HG03139 (cell line): ENCODE measurements around the gene AP4S1.

Experiments used
- ATAC-seq: cut with Tn5 transposase; IDR thresholded peaks from one replicate; pipeline ENCODE4 v1.9.1; 2021; ENCODE audit not compliant: unreplicated experiment

Gene AP4S1

DNA sequence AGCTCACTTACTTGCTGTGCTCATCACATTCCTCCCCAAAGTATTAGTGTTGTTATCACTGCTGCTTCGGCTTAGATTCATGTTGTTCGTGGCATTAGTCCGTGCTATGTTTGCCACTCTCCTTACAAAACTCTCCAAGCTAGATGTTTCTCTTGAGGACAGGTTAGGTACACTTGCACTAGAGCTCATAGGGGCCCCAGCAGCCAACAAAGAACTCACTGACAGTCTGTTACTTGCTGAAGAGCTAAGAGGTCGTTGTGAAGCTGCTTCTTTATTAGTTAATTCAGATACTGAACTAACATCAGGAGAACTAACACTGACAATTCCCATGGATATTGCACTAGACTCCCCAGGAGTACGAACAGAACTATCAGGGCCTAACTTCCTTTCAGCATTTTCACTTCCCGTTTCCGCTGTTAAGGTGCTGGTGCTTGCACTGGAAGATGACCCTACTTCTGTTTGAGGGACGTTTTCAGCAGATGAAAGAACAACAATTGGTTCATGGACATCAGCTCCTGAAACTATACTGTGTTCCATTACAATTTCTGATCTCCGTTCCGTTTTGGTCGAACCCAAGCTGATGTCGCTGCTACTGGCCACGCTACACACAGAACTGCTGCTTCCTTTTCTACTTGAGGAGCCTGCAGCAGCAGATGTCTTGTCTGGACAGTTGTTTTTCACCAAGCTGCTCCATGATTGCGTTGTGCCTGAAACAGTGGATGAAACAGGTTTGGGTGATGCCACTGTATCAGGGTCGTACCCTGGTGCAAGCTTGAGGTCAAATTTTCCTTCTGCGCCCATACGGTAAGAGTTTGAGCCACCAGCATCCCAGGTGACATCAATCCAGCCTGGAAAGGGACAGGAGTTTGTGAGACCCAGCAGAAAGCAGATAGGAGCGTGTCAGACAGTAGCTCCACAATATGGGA, 103.4 kb downstream of the AP4S1 start:
- no peak for ATAC-seq

DNA sequence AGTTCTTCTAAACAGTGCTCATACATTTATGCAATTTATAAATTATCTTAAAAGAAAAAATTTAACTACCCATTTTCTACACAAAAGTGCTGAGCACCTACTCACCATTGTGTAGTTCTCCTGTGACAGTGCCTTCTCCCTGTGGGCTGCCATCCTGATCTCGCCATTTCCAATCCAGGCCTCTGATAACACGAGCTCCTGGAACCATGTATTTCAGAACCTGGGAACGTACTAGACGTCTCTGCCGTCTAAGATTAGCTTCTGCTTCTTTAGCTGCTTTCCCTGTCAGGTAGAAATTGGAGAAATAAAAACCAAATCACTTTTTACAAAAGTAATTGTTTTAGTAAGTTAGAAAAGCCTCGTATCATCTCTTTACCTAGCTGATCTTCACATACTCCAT, 107.7 kb downstream of the AP4S1 start:
- ATAC-seq = no peak

DNA sequence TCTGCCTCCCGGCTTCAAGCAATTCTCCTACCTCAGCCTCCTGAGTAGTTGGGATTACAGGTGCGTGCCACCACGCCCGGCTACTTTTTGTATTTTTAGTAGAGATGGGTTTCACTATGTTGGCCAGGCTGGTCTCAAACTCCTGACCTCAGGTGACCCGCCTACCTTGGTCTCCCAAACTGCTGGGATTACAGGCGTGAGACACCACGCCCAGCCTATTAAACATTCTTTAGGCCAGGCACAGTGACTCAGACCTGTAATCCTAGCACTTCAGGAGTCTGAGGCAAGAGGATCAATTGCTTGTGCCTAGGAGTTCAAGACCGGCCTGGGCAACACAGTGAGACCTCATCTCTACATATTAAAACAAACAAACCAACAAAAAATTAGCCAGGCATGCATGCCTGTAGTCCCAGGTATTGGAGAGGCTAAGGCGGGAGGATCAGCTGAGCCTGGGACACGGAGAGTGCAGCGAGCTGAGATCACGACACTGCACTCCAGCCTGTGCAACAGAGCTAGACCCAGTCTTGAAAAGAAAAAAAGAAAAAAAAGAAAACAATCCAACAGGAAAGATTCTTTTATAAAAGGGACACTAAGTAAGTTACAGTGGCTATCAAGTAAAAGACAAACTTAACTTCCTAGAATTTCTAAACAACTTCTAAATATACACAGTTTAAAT, 111.9 kb downstream of the AP4S1 start:
- no peak for ATAC-seq

DNA sequence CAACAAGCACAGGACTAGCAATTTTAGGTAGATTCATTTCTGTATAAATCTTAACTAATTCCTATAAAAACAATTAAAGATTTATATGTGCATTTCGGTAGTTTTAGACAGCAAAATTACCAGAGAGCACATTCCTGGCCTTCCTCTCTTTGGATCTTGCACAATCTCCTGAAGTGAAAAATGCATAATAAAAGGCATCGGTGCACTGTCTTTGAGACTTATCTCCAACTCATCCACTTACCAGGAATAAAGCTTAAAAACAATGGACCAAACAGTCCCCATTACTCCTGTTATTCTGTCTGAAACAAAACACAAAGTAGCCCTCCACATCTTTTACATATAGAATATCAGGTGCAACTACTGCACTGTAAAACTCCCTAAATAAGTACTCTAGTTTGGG, 112.9 kb downstream of the AP4S1 start:
- ATAC-seq = no peak

DNA sequence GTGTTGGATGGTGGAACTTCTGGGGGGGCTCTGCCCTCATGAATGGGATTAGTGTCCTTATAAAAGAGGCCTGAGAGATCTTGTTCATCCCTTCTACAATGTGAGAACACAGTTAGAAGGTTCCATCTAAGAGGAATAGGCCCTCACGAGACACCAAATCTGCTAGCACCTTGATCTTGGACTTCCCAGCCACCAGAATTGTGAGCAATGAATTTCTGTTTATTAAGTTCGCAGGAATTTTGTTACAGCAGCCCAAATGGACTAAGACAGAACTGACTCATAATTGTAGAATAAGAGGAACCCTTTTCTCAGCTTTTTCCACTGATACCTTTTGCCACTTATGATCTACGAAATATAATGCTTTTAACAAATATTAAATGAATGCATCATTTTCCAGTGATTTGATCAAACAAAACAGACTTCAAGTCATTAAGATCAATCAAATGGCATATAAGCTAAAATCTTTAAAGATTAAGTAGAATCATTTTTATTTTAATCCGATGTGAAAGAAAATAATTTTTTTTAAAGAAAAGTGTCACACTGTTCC, 113.9 kb downstream of the AP4S1 start:
- no peak for ATAC-seq

DNA sequence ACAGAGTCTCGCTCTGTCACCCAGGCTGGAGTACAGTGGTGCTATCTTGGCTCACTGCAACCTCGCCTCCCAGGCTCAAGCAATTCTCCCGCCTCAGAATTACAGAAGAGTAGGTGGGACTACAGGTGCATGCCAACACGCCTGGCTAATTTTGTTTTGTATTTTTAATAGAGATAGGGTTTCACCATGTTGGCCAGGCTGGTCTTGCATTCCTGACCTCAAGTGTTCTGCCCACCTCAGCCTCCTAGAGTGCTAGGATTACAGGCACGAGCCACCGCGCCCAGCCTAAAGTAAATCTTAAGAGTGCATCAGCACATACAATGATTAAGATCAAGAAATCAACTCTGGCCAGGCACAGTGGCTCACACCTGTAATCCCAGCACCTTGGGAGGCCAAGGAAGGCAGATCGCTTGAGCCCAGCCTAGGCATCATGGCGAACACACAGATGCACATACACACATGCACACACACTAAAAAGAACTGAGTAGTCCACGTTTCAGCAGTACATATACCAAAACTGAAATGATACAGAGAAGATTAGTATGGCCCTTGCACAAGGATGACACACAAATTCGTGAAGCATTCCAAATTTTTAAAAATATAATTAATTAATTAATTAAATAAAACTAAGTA, 117.1 kb downstream of the AP4S1 start:
- ATAC-seq = no peak
